HepG2 (cell line): ENCODE measurements around the gene CHRNG. TPM values are rescaled to one million over a fixed set of nuclear protein-coding genes. Genes with fewer than 3 reads are reported as not detected.

Source experiments
- ATAC-seq: fragments of 200-7000 bp; cut with Tn5 transposase; 3 replicates; pipeline ENCODE4 v1.9.1; 2020; ENCODE audit warnings: mild to moderate bottlenecking, moderate library complexity
- BruUV-seq: library from RNA; stranded (reverse); fragments of 400-500 nt; replicated peaks from 2 replicates; lab custom pipeline; 2021; lab: Mats Ljungman, UMichigan
- CTCF ChIA-PET: fragments of 300-600 bp; formaldehyde crosslinking; extraction: SDS; loops from one replicate; lab custom pipeline; 2021; ENCODE audit warnings: low total read pairs, inconsistent platforms, low intra/inter-chr PET ratio; lab: Yijun Ruan, JAX
- POLR2A ChIA-PET: fragments of 350-600 bp; sonication (Branson Sonifier 250); formaldehyde crosslinking; loops from one replicate; lab custom pipeline; 2020; ENCODE audit warnings: antibody characterized with exemption, inconsistent platforms; lab: Yijun Ruan, JAX
- DNase-seq: peaks from one replicate; pipeline ENCODE4 v3.0.0-alpha.2; 2015; ENCODE audit warnings: low spot score
- FAIRE-seq: peaks from 3 replicates; lab custom pipeline; 2011; peaks lifted over from hg19 to GRCh38; lab: Jason Lieb, UNC
- H2AFZ ChIP-seq: one replicate; pipeline ENCODE4 v1.6.1; 2011; ENCODE audit warnings: low read length, inconsistent platforms
- H3K27ac ChIP-seq: fragments of 300-600 bp; 3 replicates; pipeline ENCODE4 v1.8.0; 2011; ENCODE audit warnings: mixed run types, mild to moderate bottlenecking, mixed read lengths, low read length, inconsistent platforms; ENCODE audit not compliant: insufficient read depth; ENCODE audit errors: extremely low read length
- H3K27me3 ChIP-seq, 2 experiments: fragments of 200-600 bp in 1 of 2; 2 replicates in 1 of 2; 3 replicates in 1 of 2; pipeline versions ENCODE4 v1.6.0 to v1.8.0; 2011; ENCODE audit warnings: low read length in 2 of 2, mild to moderate bottlenecking in 2 of 2, moderate library complexity in 2 of 2, inconsistent platforms in 1 of 2; ENCODE audit not compliant: insufficient read depth in 2 of 2, control insufficient read depth in 1 of 2
- H3K36me3 ChIP-seq, 2 experiments: fragments of 200-600 bp in 1 of 2; replicated peaks in 1 of 2; 2 replicates in 1 of 2; 3 replicates in 1 of 2; pipeline versions ENCODE4 v1.5.1 to v1.8.0; 2011; ENCODE audit warnings: low read length in 2 of 2, inconsistent platforms in 1 of 2; ENCODE audit not compliant: insufficient read depth in 2 of 2, control insufficient read depth in 1 of 2
- H3K4me1 ChIP-seq: 2 replicates; pipeline ENCODE4 v1.5.1; 2012; ENCODE audit warnings: low read length, inconsistent platforms; ENCODE audit not compliant: insufficient read depth
- H3K4me2 ChIP-seq: 2 replicates; pipeline ENCODE4 v1.6.0; 2011; ENCODE audit warnings: low read depth, low read length, inconsistent platforms
- H3K4me3 ChIP-seq, 3 experiments: fragments of 200-600 bp in 1 of 3; sonication (generic), shearing (Covaris generic) in 1 of 3; replicated peaks in 1 of 3; 2 replicates each; pipeline ENCODE4 v1.5.1; 2011 to 2016; ENCODE audit warnings: low read length in 3 of 3, inconsistent platforms in 2 of 3, low read depth in 2 of 3, mild to moderate bottlenecking in 2 of 3, control low read depth in 1 of 3, mixed read lengths in 1 of 3; ENCODE audit not compliant: insufficient read depth in 1 of 3
- H3K79me2 ChIP-seq: one replicate; pipeline ENCODE4 v1.6.1; 2011; ENCODE audit warnings: low read length, inconsistent platforms; ENCODE audit not compliant: insufficient read depth
- H3K9ac ChIP-seq: 2 replicates; pipeline ENCODE4 v1.6.0; 2011; ENCODE audit warnings: mild to moderate bottlenecking, low read depth, low read length, inconsistent platforms; ENCODE audit not compliant: insufficient read depth
- H3K9me3 ChIP-seq: 2 replicates; pipeline ENCODE4 v1.5.1; 2012; ENCODE audit warnings: mild to moderate bottlenecking, low read length
- H4K20me1 ChIP-seq: 2 replicates; pipeline ENCODE4 v1.6.0; 2011; ENCODE audit warnings: inconsistent platforms, mild to moderate bottlenecking, low read length, moderate library complexity; ENCODE audit not compliant: insufficient read depth
- FOXM1 ChIP-seq: sonication (generic); formaldehyde crosslinking; IDR thresholded peaks from 2 replicates; pipeline ENCODE4 v1.5.0; 2020; ENCODE audit warnings: missing genetic modification reagents
- IRX3 ChIP-seq: sonication (generic); formaldehyde crosslinking; IDR thresholded peaks from 2 replicates; pipeline ENCODE4 v1.8.1; 2023; ENCODE audit warnings: mild to moderate bottlenecking, low read depth, missing genetic modification reagents, borderline replicate concordance
- ZNF225 ChIP-seq: sonication (generic); formaldehyde crosslinking; IDR thresholded peaks from 2 replicates; pipeline ENCODE4 v1.4.0; 2020; ENCODE audit warnings: mild to moderate bottlenecking, missing genetic modification reagents
- WGBS: methylation state at CpG from one replicate; pipeline ENCODE4 v1.1.6; 2017; ENCODE audit warnings: low lambda C conversion rate; 5-methylcytosine and 5-hydroxymethylcytosine counted together
- in situ Hi-C: cut with HindIII; loops from 2 replicates; pipeline ENCODE4 v1.10.0; 2017; ENCODE audit warnings: low pct_unique_long_range_greater_than_20kb; ENCODE audit not compliant: extremely low pct_ligation_motif_present
- intact Hi-C: fragments of 100-400 bp; cut with micrococcal nuclease; formaldehyde crosslinking; loops from one replicate; pipeline ENCODE4 v1.10.0; 2022; ENCODE audit not compliant: unreplicated experiment
- polyA plus RNA-seq, 8 experiments: library from polyadenylated mRNA; depleted of rRNA in 3 of 8; stranded (reverse) in 7 of 8; unstranded in 1 of 8; fragments of >200 nt; fragmentation: Illumina TruSeq in 4 of 8; extraction: Trizol in 4 of 8; gene quantifications; 2 replicates each; pipeline versions ENCODE4 v1.2.1 to v1.2.3, GENCODE V29; 2011 to 2016; ENCODE audit warnings: low read depth in 4 of 8, missing spikeins in 1 of 8, mixed read lengths in 1 of 8; ENCODE audit not compliant: insufficient read depth in 1 of 8
- total RNA-seq, 5 experiments: library from RNA; depleted of rRNA; stranded (reverse); fragments of >200 nt; fragmentation: Illumina TruSeq; extraction: Trizol; gene quantifications; 2 replicates each; pipeline ENCODE4 v1.2.3, GENCODE V29; 2016; ENCODE audit warnings: low read depth in 1 of 5
- TF ChIP-seq, protein P1 (sequence below): sonication (generic); formaldehyde crosslinking; IDR thresholded peaks from 2 replicates; pipeline ENCODE4 v1.4.0; 2020; ENCODE audit warnings: mild to moderate bottlenecking, missing genetic modification reagents
- TF ChIP-seq, protein P2 (sequence below): sonication (generic); formaldehyde crosslinking; IDR thresholded peaks from 2 replicates; pipeline ENCODE4 v1.9.0; 2021; ENCODE audit warnings: mild to moderate bottlenecking, missing genetic modification reagents
- TF ChIP-seq, protein P3 (sequence below): sonication (generic); formaldehyde crosslinking; IDR thresholded peaks from 2 replicates; pipeline ENCODE4 v1.5.1; 2020; ENCODE audit warnings: missing genetic modification reagents, mild to moderate bottlenecking, borderline replicate concordance

CHRNG gene
- total and polyA plus RNA-seq, 2 of the 13 experiments (the other 11 are each of a cell fraction or from before 2014, with no cell fraction given): not detected

DNA sequence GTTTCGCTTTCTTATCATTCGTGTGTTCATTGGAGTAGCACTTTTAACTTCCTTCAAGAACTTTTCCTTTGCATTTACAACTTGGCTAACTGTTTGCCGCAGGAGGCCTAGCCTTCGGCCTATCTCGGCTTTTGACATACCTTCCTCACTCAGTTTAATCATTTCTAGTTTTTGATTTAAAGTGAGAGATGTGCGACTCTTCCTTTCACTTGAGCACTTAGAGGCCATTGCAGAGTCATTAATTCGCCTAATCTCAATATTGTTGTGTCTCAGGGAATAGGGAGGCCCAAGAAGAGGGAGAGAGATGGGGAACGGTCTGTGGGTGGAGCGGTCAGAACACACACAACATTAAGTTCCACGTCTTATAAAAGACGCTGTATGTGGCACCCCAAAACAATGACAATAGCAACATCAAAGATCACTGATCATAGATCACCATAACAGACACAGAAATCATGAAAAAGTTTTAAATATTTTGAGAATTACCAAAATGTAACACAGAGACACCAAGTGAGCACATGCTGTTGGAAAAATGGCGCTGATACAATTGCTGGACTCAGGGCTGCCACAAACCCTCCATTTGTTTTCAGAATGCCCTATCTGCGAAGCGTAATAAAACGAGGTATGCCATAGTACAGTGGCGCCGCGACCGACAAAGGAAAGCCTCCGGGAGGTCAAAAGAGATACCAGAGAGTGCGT lies 10.3 kb downstream of the CHRNG start (continued):
- TF ChIP-seq, protein P1, sequence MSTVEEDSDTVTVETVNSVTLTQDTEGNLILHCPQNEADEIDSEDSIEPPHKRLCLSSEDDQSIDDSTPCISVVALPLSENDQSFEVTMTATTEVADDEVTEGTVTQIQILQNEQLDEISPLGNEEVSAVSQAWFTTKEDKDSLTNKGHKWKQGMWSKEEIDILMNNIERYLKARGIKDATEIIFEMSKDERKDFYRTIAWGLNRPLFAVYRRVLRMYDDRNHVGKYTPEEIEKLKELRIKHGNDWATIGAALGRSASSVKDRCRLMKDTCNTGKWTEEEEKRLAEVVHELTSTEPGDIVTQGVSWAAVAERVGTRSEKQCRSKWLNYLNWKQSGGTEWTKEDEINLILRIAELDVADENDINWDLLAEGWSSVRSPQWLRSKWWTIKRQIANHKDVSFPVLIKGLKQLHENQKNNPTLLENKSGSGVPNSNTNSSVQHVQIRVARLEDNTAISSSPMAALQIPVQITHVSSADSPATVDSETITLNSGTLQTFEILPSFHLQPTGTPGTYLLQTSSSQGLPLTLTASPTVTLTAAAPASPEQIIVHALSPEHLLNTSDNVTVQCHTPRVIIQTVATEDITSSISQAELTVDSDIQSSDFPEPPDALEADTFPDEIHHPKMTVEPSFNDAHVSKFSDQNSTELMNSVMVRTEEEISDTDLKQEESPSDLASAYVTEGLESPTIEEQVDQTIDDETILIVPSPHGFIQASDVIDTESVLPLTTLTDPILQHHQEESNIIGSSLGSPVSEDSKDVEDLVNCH: no peak
- 0 out of 2 replicates have a peak, but pooled peaks have one; percentile 1 for TF ChIP-seq FOXM1
- TF ChIP-seq, all 625 proteins: peak for 13

DNA sequence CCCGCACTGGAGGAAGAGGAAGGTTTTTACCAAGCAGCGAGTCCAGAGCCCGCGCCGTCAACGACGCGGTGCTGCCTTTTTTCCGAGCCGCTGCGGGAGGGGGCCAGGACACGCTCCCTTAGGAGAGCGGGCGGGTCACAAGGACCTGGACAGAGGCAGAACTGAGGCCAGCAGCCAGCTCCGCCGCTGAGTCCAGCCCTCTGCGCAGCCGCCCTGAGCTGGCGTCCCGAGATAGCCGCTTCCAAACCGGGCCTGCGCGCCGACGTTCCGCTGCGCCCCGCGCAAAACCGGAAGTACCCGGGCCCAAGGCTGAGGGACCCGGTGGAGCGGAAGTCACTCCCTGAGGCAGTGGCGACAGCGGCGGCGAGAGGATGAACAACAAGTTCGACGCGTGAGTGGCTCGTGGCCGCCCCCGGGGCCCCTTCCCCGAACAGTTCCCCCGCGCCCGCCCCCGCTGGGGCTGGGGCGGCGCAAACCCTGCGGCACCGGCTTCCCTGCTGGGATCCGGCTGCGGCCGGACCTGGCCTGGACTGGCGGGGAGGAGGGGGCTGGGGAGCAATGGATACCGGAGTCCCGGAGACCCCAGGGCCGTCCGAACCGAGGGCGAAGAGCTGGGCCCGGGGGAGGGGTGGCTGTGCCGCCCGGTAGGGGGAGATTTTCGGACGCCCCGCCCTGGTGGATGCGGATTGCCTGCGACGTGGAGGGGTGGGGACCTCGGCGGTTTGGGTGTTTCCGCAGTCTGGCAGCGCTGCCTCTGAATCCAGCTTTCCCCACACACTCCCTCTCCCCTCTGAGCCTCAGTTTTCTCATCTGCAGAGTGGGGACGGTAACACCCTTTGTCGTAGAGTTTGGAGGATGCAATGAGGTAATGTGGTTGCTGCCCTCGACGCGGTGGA lies 11.1 kb downstream of the CHRNG start, which contains the start of the genes EIF4E2 and TIGD1:
Gene EIF4E2, plus strand, starts transcription at position 336 of the 896 bp plus-strand sequence. Its CDS starts 36 bp downstream, at position 372.
Gene TIGD1, minus strand, starts transcription at position 204 of the 896 bp plus-strand sequence. CDS start 675 bp downstream, outside the sequence.
- Histone ChIP-seq H2AFZ (no peak within 1 kb of the TSS), H4K20me1 (no peaks in the 10 kb centered on the region), H3K4me1 (peaks cover 58% of the 10 kb centered on the region), H3K36me3 (peaks cover 5 to 18% of the 10 kb centered on the region in 2 experiments; a peak in 4 of 5 replicates), H3K4me3 (peak within 1 kb of the TSS; percentile 73 to 85 (median 85)), H3K4me2 (peak within 1 kb of the TSS; percentile 85), H3K27me3 (no peaks in the 10 kb centered on the region; a peak in 1 of 5 replicates), H3K27ac (peak within 1 kb of the TSS; percentile 95), H3K9ac (peak within 1 kb of the TSS; percentile 94), H3K79me2 (peaks cover 64% of the 10 kb centered on the region), H3K9me3 (peaks cover 9% of the 10 kb centered on the region; the same call in 1 of the 2 replicates)
- in situ Hi-C loops: no loop called here
- FAIRE-seq: peak; percentile 26
- intact Hi-C loops: loop anchor here (1.0 to 5.0 kb wide), 2 partner anchors 25 to 763 kb away; partner anchors contain the start of gene COPS7B
- ATAC-seq: peak; percentile 98
- 2% methylated on average over 15 of the region's 81 CpGs for WGBS
- POLR2A ChIA-PET: interaction anchor here (0.5 to 1.5 kb wide), 19 partner anchors 10 to 899 kb away, joined by 3 to 11 read pairs (median 3); partner anchors contain the start of genes CHRND, GIGYF2, PDE6D and SAG
- DNase-seq: peak; percentile 95
- BruUV-seq: TSS peak; percentile 65
- CTCF ChIA-PET: interaction anchor here (1.1 kb wide), 1 partner anchor 55 kb away, joined by 5 read pairs; no protein-coding TSS in a partner anchor
- TF ChIP-seq ZNF225 (CRISPR knock-in tag): peak; percentile 99
- TF ChIP-seq, protein P2, sequence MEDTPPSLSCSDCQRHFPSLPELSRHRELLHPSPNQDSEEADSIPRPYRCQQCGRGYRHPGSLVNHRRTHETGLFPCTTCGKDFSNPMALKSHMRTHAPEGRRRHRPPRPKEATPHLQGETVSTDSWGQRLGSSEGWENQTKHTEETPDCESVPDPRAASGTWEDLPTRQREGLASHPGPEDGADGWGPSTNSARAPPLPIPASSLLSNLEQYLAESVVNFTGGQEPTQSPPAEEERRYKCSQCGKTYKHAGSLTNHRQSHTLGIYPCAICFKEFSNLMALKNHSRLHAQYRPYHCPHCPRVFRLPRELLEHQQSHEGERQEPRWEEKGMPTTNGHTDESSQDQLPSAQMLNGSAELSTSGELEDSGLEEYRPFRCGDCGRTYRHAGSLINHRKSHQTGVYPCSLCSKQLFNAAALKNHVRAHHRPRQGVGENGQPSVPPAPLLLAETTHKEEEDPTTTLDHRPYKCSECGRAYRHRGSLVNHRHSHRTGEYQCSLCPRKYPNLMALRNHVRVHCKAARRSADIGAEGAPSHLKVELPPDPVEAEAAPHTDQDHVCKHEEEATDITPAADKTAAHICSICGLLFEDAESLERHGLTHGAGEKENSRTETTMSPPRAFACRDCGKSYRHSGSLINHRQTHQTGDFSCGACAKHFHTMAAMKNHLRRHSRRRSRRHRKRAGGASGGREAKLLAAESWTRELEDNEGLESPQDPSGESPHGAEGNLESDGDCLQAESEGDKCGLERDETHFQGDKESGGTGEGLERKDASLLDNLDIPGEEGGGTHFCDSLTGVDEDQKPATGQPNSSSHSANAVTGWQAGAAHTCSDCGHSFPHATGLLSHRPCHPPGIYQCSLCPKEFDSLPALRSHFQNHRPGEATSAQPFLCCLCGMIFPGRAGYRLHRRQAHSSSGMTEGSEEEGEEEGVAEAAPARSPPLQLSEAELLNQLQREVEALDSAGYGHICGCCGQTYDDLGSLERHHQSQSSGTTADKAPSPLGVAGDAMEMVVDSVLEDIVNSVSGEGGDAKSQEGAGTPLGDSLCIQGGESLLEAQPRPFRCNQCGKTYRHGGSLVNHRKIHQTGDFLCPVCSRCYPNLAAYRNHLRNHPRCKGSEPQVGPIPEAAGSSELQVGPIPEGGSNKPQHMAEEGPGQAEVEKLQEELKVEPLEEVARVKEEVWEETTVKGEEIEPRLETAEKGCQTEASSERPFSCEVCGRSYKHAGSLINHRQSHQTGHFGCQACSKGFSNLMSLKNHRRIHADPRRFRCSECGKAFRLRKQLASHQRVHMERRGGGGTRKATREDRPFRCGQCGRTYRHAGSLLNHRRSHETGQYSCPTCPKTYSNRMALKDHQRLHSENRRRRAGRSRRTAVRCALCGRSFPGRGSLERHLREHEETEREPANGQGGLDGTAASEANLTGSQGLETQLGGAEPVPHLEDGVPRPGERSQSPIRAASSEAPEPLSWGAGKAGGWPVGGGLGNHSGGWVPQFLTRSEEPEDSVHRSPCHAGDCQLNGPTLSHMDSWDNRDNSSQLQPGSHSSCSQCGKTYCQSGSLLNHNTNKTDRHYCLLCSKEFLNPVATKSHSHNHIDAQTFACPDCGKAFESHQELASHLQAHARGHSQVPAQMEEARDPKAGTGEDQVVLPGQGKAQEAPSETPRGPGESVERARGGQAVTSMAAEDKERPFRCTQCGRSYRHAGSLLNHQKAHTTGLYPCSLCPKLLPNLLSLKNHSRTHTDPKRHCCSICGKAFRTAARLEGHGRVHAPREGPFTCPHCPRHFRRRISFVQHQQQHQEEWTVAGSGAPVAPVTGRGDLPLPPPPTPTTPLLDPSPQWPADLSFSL: peak; percentile 77
- TF ChIP-seq, protein P3, sequence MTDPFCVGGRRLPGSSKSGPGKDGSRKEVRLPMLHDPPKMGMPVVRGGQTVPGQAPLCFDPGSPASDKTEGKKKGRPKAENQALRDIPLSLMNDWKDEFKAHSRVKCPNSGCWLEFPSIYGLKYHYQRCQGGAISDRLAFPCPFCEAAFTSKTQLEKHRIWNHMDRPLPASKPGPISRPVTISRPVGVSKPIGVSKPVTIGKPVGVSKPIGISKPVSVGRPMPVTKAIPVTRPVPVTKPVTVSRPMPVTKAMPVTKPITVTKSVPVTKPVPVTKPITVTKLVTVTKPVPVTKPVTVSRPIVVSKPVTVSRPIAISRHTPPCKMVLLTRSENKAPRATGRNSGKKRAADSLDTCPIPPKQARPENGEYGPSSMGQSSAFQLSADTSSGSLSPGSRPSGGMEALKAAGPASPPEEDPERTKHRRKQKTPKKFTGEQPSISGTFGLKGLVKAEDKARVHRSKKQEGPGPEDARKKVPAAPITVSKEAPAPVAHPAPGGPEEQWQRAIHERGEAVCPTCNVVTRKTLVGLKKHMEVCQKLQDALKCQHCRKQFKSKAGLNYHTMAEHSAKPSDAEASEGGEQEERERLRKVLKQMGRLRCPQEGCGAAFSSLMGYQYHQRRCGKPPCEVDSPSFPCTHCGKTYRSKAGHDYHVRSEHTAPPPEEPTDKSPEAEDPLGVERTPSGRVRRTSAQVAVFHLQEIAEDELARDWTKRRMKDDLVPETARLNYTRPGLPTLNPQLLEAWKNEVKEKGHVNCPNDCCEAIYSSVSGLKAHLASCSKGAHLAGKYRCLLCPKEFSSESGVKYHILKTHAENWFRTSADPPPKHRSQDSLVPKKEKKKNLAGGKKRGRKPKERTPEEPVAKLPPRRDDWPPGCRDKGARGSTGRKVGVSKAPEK (CRISPR knock-in tag): peak; percentile 78; the same call in 1 of the 2 replicates
- peak; percentile 94; the same call in 1 of the 2 replicates for TF ChIP-seq IRX3 (CRISPR knock-in tag)
